Panc1 (cell line): ENCODE data around the gene TEDC2. TPM values are rescaled to one million over a fixed set of nuclear protein-coding genes. Genes with fewer than 3 reads are reported as not detected.

ENCODE experiments used
- ATAC-seq: fragments of 200-7000 bp; cut with Tn5 transposase; 2 replicates; pipeline ENCODE4 v1.9.1; 2020; ENCODE audit warnings: mild to moderate bottlenecking, moderate library complexity
- BruUV-seq: library from RNA; stranded (reverse); fragments of 400-500 nt; replicated peaks from 2 replicates; lab custom pipeline; 2021; lab: Mats Ljungman, UMichigan
- CTCF ChIA-PET: fragments of 300-600 bp; sonication (Branson Sonifier 250); formaldehyde crosslinking; loops from one replicate; lab custom pipeline; 2022; ENCODE audit warnings: antibody characterized with exemption; lab: Charles Lee
- POLR2A ChIA-PET: fragments of 300-600 bp; sonication (Branson Sonifier 250); formaldehyde crosslinking; loops from one replicate; lab custom pipeline; 2022; ENCODE audit warnings: antibody characterized with exemption; lab: Charles Lee
- DNase-seq: peaks from one replicate; pipeline ENCODE4 v3.0.0-alpha.2; 2010; ENCODE audit warnings: low read depth, low spot score
- H3K27ac ChIP-seq: 2 replicates; pipeline ENCODE4 v1.5.1; 2011; ENCODE audit warnings: mild to moderate bottlenecking, low read length, inconsistent platforms
- H3K27me3 ChIP-seq: fragments of 200-500 bp; sonication (Bioruptor generic); 2 replicates; pipeline ENCODE4 v1.6.0; 2014; ENCODE audit warnings: low read length, inconsistent platforms; ENCODE audit not compliant: control insufficient read depth, insufficient read depth
- H3K36me3 ChIP-seq: fragments of 200-500 bp; sonication (Bioruptor generic); 2 replicates; pipeline ENCODE4 v1.5.1; 2014; ENCODE audit warnings: inconsistent platforms, mild to moderate bottlenecking, low read length, moderate library complexity; ENCODE audit not compliant: control insufficient read depth, insufficient read depth
- H3K4me1 ChIP-seq: 2 replicates; pipeline ENCODE4 v1.5.1; 2011; ENCODE audit warnings: inconsistent platforms, mild to moderate bottlenecking, low read length, moderate library complexity; ENCODE audit not compliant: control insufficient read depth, insufficient read depth
- H3K4me3 ChIP-seq, 2 experiments: 2 replicates each; pipeline ENCODE4 v1.5.1; 2011 to 2012; ENCODE audit warnings: low read depth in 2 of 2, low read length in 2 of 2, mild to moderate bottlenecking in 2 of 2, inconsistent platforms in 1 of 2, moderate library complexity in 1 of 2
- H3K9me3 ChIP-seq: fragments of 200-500 bp; sonication (Bioruptor generic); 2 replicates; pipeline ENCODE4 v1.5.1; 2014; ENCODE audit warnings: low read depth, mild to moderate bottlenecking, inconsistent platforms, low read length, moderate library complexity; ENCODE audit not compliant: control insufficient read depth, insufficient read depth
- CTCF ChIP-seq: fragments of 450-650 bp; IDR thresholded peaks from 2 replicates; pipeline ENCODE4 v1.5.1; 2017; ENCODE audit warnings: mild to moderate bottlenecking
- POLR2AphosphoS5 ChIP-seq: IDR thresholded peaks from 2 replicates; pipeline ENCODE4 v1.6.1; 2012; ENCODE audit warnings: mild to moderate bottlenecking, low read depth, low read length, moderate library complexity
- REST ChIP-seq, 2 experiments: IDR thresholded peaks; 2 replicates each; pipeline ENCODE4 v1.6.1; 2011 to 2012; ENCODE audit warnings: low read depth in 2 of 2, control low read depth in 1 of 2, low read length in 1 of 2, mild to moderate bottlenecking in 1 of 2, moderate library complexity in 1 of 2; ENCODE audit not compliant: insufficient read depth in 1 of 2
- TCF7L2 ChIP-seq: IDR thresholded peaks from 2 replicates; pipeline ENCODE4 v1.6.1; 2011; ENCODE audit warnings: mild to moderate bottlenecking, low read depth, low read length, inconsistent platforms
- in situ Hi-C: cut with HindIII; loops from 2 replicates; pipeline ENCODE4 v1.10.0; 2016; ENCODE audit warnings: low sequenced_read_pairs, low pct_unique_long_range_greater_than_20kb
- intact Hi-C: fragments of 100-400 bp; cut with micrococcal nuclease; formaldehyde crosslinking; loops from one replicate; pipeline ENCODE4 v1.10.0; 2022; ENCODE audit not compliant: unreplicated experiment
- total RNA-seq: library from RNA; stranded (reverse); gene quantifications from one replicate; pipeline ENCODE4 v1.2.1, GENCODE V29; 2021; ENCODE audit not compliant: unreplicated experiment

The TEDC2 gene
- total RNA-seq, 1 experiment from 2014 or later, result 25.0 TPM

DNA sequence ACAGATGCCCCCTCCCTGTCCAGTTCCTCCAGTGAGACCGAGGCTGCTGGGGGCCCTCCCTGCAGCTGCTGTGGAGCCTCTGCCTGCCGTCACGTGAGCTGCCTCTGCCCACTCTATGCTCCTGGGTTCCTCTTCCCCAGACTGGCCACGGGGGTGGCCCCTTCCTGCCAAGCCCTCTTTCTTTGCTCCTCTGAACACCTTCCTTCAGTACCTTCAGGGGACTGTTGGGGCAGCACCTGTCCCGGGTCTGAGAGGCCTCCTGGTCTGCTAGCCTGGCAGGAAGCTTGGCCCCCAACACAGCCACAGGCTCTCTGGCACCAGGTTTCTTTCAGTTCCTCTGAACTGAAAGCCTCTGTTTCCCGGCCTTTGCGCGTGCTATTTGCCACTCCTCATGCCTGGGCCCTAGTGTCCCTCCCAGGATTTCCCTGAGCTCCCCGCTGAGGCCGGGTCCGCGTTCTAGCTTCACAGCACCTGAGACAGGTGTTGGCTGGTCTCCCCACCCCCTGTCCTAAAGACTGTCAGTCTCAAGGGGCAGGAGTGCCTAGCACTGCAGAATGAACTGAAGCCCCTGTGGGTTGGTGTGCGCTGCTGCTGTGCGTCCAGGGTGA lies 47.2 kb downstream of the TEDC2 start:
- no peaks in the 10 kb centered on the region; the same call in 1 of the 2 replicates for H3K36me3 ChIP-seq
- H3K27me3 ChIP-seq, result no peaks in the 10 kb centered on the region
- no peak for TF ChIP-seq POLR2AphosphoS5
- TF ChIP-seq CTCF, result no peak
- TF ChIP-seq REST (IDR thresholded peaks at IDR 0.05; ENCODE audit: insufficient read depth in 1 of 2, low read depth in 2 of 2, low read length in 1 of 2), result no peak
- no TSS peak for BruUV-seq
- in situ Hi-C loops (no loop called here), intact Hi-C loops (no loop called here)
- peaks cover 10% of the 10 kb centered on the region for H3K4me1 ChIP-seq
- no peak for DNase-seq
- 0 out of 2 replicates have a peak, but pooled peaks have one; percentile 36 for ATAC-seq
- POLR2A ChIA-PET, result no interaction called here
- no peak overlapping the region for H3K4me3 ChIP-seq
- H3K9me3 ChIP-seq, result no peaks in the 10 kb centered on the region
- H3K27ac ChIP-seq, result no peak overlapping the region
- CTCF ChIA-PET, result no interaction called here

DNA sequence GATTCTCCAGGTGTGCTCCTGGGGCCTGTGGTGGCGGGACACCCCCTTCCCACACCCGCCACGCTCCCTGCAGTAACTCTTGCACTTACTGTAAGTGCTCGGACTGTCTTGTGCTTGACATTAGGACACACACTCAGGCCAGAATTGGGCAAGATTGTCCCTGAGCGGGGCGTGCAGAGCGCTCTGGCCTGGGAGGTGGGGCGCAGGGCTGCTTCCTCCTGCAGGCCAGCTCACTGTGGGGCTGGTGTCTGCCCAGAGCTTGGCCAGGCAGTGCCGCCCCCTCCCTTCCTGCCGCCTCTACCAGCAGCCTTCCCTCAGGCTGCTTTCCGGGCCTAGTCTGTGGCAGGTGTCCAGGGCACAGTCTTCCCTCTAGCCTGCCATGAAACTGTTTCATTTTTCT lies 47.8 kb downstream of the TEDC2 start:
- CTCF ChIA-PET, result no interaction called here
- POLR2A ChIA-PET, result no interaction called here
- in situ Hi-C loops (no loop called here), intact Hi-C loops (no loop called here)
- Histone ChIP-seq H3K27ac (no peak overlapping the region), H3K4me1 (peaks cover 5% of the 10 kb centered on the region), H3K36me3 (no peaks in the 10 kb centered on the region; the same call in 1 of the 2 replicates), H3K27me3 (no peaks in the 10 kb centered on the region), H3K4me3 (no peak overlapping the region), H3K9me3 (no peaks in the 10 kb centered on the region)
- DNase-seq (no peak), ATAC-seq (no peak; the same call in 1 of the 2 replicates)
- TF ChIP-seq TCF7L2 (no peak), REST (IDR thresholded peaks at IDR 0.05; ENCODE audit: insufficient read depth in 1 of 2, low read depth in 2 of 2, low read length in 1 of 2) (no peak), CTCF (no peak), POLR2AphosphoS5 (no peak)
- no TSS peak for BruUV-seq
